GM06990 (cell line): ENCODE measurements around the gene PARS2.

Experiments used
- DNase-seq: peaks from one replicate; pipeline ENCODE4 v3.0.0-alpha.2; 2011; ENCODE audit not compliant: insufficient read length; ENCODE audit errors: extremely low read depth
- H3K27me3 ChIP-seq: replicated peaks from 2 replicates; pipeline ENCODE4 v1.6.0; 2011; ENCODE audit warnings: low read length; ENCODE audit not compliant: control insufficient read depth, insufficient read depth
- H3K36me3 ChIP-seq: 2 replicates; pipeline ENCODE4 v1.5.1; 2011; ENCODE audit warnings: low read length; ENCODE audit not compliant: control insufficient read depth, insufficient read depth
- H3K4me3 ChIP-seq: replicated peaks from 2 replicates; pipeline ENCODE4 v1.5.1; 2011; ENCODE audit warnings: low read depth, mild to moderate bottlenecking, control low read depth, low read length
- CTCF ChIP-seq: IDR thresholded peaks from 2 replicates; pipeline ENCODE4 v1.5.1; 2011; ENCODE audit warnings: low read length, control low read depth, mild to moderate bottlenecking, inconsistent platforms; ENCODE audit not compliant: insufficient read depth, poor library complexity, severe bottlenecking

PARS2 gene

GRCh38 chr1:54764133-54764921, at the start of gene PARS2:
TSS of gene PARS2 (minus strand) at chr1:54764523. CDS start at chr1:54759161, 5,362 bp downstream.
- Histone ChIP-seq H3K27me3 (no peaks in the 10 kb centered on the region), H3K4me3 (peak within 1 kb of the TSS; percentile 98), H3K36me3 (no peaks in the 10 kb centered on the region)
- no peak for TF ChIP-seq CTCF
- peak; percentile 100 for DNase-seq

- no peak overlapping the region for H3K4me3 ChIP-seq
- TF ChIP-seq CTCF, result no peak
- no peak for DNase-seq
- no peaks in the 10 kb centered on the region for H3K27me3 ChIP-seq
- no peaks in the 10 kb centered on the region for H3K36me3 ChIP-seq
Measured at GRCh38 chr1:54814126-54814498, 49.8 kb upstream of the PARS2 start.

DNA sequence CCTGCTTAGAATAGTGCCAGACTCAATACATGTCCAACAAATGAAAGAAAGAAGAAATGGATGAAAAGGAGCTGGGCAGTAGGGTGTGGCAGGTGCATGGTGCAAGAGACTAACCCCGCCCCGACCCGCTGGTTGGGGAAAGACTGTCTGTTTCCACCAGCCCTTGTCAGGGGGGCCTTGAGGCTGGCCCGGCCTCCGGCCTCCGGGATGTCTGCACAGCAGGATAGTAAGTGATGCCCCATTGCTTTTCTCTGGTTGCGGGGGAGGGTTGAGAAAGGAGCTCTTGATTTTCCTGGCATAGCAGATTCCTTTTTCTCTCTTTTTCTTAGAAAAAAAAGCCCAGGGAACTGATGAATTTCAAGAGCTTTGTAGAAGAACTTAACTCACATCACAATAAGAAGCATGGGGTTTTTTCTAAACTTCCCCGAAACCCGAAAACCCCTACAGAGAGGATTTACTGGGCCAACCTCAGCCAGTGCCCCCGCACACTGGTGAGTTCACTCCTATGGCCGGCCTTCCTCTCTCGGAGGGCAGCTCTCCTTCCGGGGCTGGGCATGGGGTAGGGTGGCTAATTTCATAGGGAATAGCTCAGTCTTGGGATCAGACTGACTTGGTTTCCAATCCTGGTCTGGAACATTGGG, 49.3 kb upstream of the PARS2 start:
- Histone ChIP-seq H3K27me3 (no peaks in the 10 kb centered on the region), H3K36me3 (no peaks in the 10 kb centered on the region), H3K4me3 (peak overlapping the region; percentile 29)
- TF ChIP-seq CTCF, result no peak
- peak; percentile 47 for DNase-seq

DNA sequence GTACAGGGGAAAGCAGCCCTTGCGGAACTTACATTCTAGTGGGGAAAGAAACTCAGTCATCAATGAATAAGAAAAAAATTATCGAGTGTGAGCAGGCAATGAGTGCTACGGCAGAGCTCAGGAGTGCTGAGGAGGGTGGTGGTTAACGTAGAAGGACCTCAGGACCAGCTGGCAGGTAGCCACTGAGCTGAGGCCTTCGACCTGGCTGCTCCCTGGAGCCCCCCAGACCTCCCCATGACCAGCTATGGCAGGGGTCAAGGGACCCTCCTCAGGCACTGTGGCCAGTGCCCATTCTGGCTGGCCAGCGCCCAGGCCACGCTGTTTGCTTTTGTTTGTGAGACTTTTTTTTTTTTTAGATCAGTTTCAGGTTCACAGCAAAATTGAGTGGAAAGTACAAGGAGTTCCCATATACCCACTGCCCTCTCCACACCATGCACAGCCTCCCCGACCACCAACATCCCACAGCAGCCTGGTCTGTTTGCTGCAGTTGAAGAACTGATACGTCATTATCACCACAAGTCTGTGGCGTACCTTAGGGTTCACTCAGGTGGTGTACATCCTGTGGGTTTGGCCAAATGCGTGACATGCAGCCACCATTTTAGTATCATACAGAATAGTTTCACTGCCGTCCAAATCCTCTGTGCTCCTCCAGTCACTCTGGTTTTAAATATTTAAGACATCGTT, 48.6 kb upstream of the PARS2 start:
- no peak for TF ChIP-seq CTCF
- Histone ChIP-seq H3K27me3 (no peaks in the 10 kb centered on the region), H3K36me3 (no peaks in the 10 kb centered on the region), H3K4me3 (peak overlapping the region; percentile 29)
- peak; percentile 41 for DNase-seq

DNA sequence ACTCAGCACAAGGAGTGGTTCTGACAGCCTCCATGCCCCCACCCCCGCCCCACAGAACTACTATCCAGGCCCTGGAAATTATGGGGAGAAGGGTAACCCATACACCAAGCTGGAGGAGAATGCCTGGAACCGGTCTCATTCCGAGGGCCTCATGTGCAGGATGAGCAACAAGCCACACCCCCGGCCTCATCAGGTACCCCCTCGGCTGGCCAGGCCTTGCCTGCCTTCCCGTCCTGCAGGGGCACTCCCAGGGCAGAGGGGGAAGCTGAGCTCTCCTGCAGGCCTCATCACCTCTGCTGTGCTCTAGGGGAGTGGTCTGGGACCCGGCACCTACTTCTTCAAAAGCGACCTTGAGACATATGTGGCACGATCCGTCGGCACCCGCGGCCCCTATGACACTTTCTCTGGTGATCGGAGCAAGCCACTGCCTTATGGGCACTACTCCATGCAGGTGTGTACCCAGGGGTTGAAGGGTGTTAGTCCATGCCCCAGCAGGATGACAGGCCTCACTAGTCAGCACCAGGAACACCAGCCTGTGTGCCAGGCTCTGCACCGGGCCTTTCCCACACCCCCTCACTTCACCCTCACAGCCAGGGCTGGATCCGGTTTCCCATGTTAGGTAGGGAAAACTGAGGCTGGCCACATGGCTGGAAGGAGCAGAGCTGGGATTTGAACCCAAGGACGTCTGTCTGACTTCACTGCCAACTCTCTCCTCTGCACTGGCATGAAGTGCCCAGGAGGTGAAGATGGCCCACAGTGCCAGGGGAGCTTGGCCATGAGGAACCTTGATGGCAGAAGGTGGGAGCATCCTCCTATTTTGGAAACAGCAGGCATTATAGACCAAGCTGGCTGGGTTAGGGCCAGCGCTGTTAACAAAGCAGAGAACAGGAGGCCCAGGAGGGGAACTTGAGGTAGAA, 47.7 kb upstream of the PARS2 start:
- no peak for TF ChIP-seq CTCF
- no peak for DNase-seq
- H3K4me3 ChIP-seq, result no peak overlapping the region
- no peaks in the 10 kb centered on the region for H3K36me3 ChIP-seq
- no peaks in the 10 kb centered on the region for H3K27me3 ChIP-seq
